Stimulated activated CD4-positive, alpha-beta T cell treated with anti-CD3 and anti-CD28 coated beads, Interleukin-12 subunit alpha, Interleukin-12 subunit beta, amount 100 ng/mL, for 4 hours (primary cell): Measurements from ENCODE around the gene SPTBN5.

Experiments used
- DNase-seq: peaks from one replicate; pipeline ENCODE4 v3.0.0-alpha.2; 2020

Gene SPTBN5

DNA sequence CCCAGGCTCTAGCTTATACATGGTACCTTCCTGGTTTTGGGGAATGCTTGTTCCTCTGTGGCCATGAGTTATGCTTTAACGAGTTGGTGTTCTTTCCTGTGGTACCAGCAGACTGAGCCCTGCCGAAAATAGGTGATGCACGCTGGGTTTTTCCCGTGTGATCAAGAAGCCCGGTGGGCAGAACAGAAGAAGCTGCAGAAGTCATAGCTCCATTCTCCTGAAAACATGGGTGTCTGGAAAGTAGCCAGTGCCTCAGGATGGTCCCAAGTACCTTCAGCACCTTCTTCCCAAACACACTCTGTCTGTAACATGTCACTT, 94.4 kb downstream of the SPTBN5 start:
- DNase-seq = no peak

DNA sequence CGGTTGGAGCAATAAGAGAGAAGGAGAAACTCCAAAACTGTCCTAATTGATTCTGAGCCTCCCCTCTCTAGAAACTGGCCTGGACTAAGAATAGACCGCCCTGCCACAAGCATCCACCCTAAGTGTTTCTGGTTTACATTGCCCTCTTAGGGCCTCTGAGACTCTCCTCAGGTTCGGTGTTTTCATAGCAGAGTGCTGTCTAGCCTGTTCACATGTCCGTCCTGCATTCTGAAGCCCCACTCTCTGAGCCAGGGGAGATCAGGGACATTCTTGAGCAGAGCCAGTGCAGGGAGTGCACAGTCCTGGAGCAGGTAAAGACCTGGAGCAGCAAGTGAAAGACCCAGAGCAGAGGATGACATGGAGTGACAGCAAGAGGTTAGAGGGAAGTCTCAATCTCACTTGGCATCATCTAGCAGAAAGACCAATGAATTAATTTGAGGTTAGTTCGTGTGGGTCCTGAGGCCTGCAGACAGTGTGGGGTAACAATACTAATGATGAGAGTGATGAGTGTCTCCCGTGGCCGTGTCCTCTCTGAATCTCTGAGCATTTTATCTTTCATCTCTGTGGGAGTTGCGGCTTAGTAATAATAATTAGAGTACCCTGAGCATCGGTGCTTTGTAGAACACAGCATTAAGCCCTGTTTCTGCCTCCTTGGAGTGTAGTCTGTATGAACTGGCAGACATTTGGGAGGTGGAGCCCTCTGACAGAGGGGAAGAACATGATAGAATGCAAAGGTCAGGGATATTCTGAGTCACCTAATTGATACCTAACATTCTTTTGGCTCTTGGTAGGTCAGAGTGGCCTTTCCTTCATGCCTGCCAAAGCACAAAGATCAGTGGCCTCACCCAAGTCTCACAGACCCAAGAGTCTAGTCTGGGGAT, 95.0 kb downstream of the SPTBN5 start:
- no peak for DNase-seq
